Neural cell (in vitro differentiated cells): ENCODE data around the gene SYT2. TPM values are rescaled to one million over a fixed set of nuclear protein-coding genes. Genes with fewer than 3 reads are reported as not detected.

Experiments used
- H2AFZ ChIP-seq: fragments of 200-600, 300-800 bp; sonication (generic), shearing (Covaris generic); 2 replicates; pipeline ENCODE4 v1.6.0; 2014; ENCODE audit warnings: low read depth, mild to moderate bottlenecking, antibody characterized with exemption, low read length, moderate library complexity
- H3F3A ChIP-seq: fragments of 200-600 bp; shearing (Covaris generic); 2 replicates; pipeline ENCODE4 v1.6.1; 2016; ENCODE audit warnings: mild to moderate bottlenecking, moderate library complexity, mixed read lengths, antibody characterized with exemption, low read length; ENCODE audit not compliant: insufficient read depth, poor library complexity, severe bottlenecking
- H3K27ac ChIP-seq: fragments of 200-600, 300-800 bp; sonication (generic), shearing (Covaris generic); 2 replicates; pipeline ENCODE4 v1.5.1; 2014; ENCODE audit warnings: mild to moderate bottlenecking, low read length, moderate library complexity
- H3K27me3 ChIP-seq: fragments of 300-800, 200-600 bp; sonication (generic), shearing (Covaris generic); 2 replicates; pipeline ENCODE4 v1.6.0; 2014; ENCODE audit warnings: mild to moderate bottlenecking, low read depth, low read length, moderate library complexity; ENCODE audit not compliant: insufficient read depth
- H3K36me3 ChIP-seq: fragments of 300-800, 200-600 bp; sonication (generic), shearing (Covaris generic); 2 replicates; pipeline ENCODE4 v1.5.1; 2014; ENCODE audit warnings: mild to moderate bottlenecking, antibody characterized with exemption, low read length, moderate library complexity; ENCODE audit not compliant: insufficient read depth
- H3K4me2 ChIP-seq: fragments of 300-800, 200-600 bp; sonication (generic), shearing (Covaris generic); 2 replicates; pipeline ENCODE4 v1.6.0; 2014; ENCODE audit warnings: mild to moderate bottlenecking, low read length
- H3K4me3 ChIP-seq: fragments of 300-800, 200-600 bp; sonication (generic), shearing (Covaris generic); 2 replicates; pipeline ENCODE4 v1.5.1; 2014; ENCODE audit warnings: mild to moderate bottlenecking, low read length, moderate library complexity
- H3K79me2 ChIP-seq: fragments of 200-600 bp; shearing (Covaris generic); replicated peaks from 2 replicates; pipeline ENCODE4 v1.6.0; 2014; ENCODE audit warnings: mild to moderate bottlenecking, low read length, moderate library complexity; ENCODE audit not compliant: insufficient read depth
- H3K9ac ChIP-seq: fragments of 300-800, 200-600 bp; sonication (generic), shearing (Covaris generic); 2 replicates; pipeline ENCODE4 v1.6.1; 2016; ENCODE audit warnings: mild to moderate bottlenecking, low read length, mixed read lengths
- H3K9me2 ChIP-seq: fragments of 200-600 bp; shearing (Covaris generic); 2 replicates; pipeline ENCODE4 v1.6.1; 2016; ENCODE audit warnings: mild to moderate bottlenecking, low read length, mixed read lengths; ENCODE audit not compliant: insufficient read depth
- H3K9me3 ChIP-seq: fragments of 200-600, 300-800 bp; sonication (generic), shearing (Covaris generic); 2 replicates; pipeline ENCODE4 v1.6.1; 2016; ENCODE audit warnings: mild to moderate bottlenecking, mixed run types, low read length, moderate library complexity, mixed read lengths
- H4K20me1 ChIP-seq: fragments of 200-600 bp; shearing (Covaris generic); 2 replicates; pipeline ENCODE4 v1.6.1; 2016; ENCODE audit warnings: mild to moderate bottlenecking, mixed run types; ENCODE audit not compliant: insufficient read depth
- EP300 ChIP-seq: fragments of 450-650 bp; conservative IDR thresholded peaks from 2 replicates; pipeline ENCODE4 v1.6.1; 2014; ENCODE audit warnings: antibody characterized with exemption, mild to moderate bottlenecking, moderate library complexity; ENCODE audit not compliant: poor library complexity, severe bottlenecking
- EZH2 ChIP-seq: fragments of 200-600, 300-800 bp; shearing (Covaris generic), sonication (generic); IDR thresholded peaks from 2 replicates; pipeline ENCODE4 v1.6.1; 2014; ENCODE audit warnings: antibody characterized with exemption, low read length, borderline replicate concordance, mild to moderate bottlenecking; ENCODE audit not compliant: insufficient read depth, poor library complexity, severe bottlenecking
- MXI1 ChIP-seq: fragments of 450-650 bp; conservative IDR thresholded peaks from 2 replicates; pipeline ENCODE4 v1.6.1; 2014; ENCODE audit warnings: antibody characterized with exemption, mild to moderate bottlenecking; ENCODE audit not compliant: poor library complexity, severe bottlenecking
- POLR2AphosphoS5 ChIP-seq: IDR thresholded peaks from 2 replicates; pipeline ENCODE4 v1.6.1; 2012
- RAD21 ChIP-seq: fragments of 450-650 bp; conservative IDR thresholded peaks from 2 replicates; pipeline ENCODE4 v1.6.1; 2014; ENCODE audit warnings: antibody characterized with exemption, mild to moderate bottlenecking, moderate library complexity
- REST ChIP-seq: IDR thresholded peaks from 2 replicates; pipeline ENCODE4 v1.6.1; 2012; ENCODE audit warnings: borderline replicate concordance
- SMC3 ChIP-seq: fragments of 450-650 bp; conservative IDR thresholded peaks from 2 replicates; pipeline ENCODE4 v1.6.1; 2014; ENCODE audit warnings: antibody characterized with exemption, mild to moderate bottlenecking, moderate library complexity; ENCODE audit not compliant: poor library complexity
- TAF1 ChIP-seq: IDR thresholded peaks from 2 replicates; pipeline ENCODE4 v1.6.1; 2012; ENCODE audit warnings: low read depth
- polyA plus RNA-seq: library from polyadenylated mRNA; depleted of rRNA; stranded (reverse); fragments of >200 nt; gene quantifications from 2 replicates; pipeline ENCODE4 v1.2.3, GENCODE V29; 2014
- TF ChIP-seq, protein P1 (sequence below): fragments of 450-650 bp; IDR thresholded peaks from 2 replicates; pipeline ENCODE4 v1.5.1; 2014; ENCODE audit warnings: antibody characterized with exemption, mild to moderate bottlenecking, moderate library complexity; ENCODE audit not compliant: poor library complexity, severe bottlenecking

SYT2 gene
- polyA plus RNA-seq, 1 donor from 2014 or later, result 0.04 TPM

- no peaks in the 10 kb centered on the region for H3K9me2 ChIP-seq
- H3K9me3 ChIP-seq, result no peaks in the 10 kb centered on the region
- H3F3A ChIP-seq, result no peaks in the 10 kb centered on the region
- H3K4me2 ChIP-seq, result no peak overlapping the region
- H3K36me3 ChIP-seq, result peaks cover 5% of the 10 kb centered on the region
- no peak overlapping the region for H2AFZ ChIP-seq
- H3K9ac ChIP-seq, result no peak overlapping the region
- H3K27ac ChIP-seq, result no peak overlapping the region
- H3K4me3 ChIP-seq, result no peak overlapping the region
- H4K20me1 ChIP-seq, result no peaks in the 10 kb centered on the region
- no peaks in the 10 kb centered on the region for H3K27me3 ChIP-seq
- TF ChIP-seq REST, result no peak
- TF ChIP-seq SMC3, result no peak
- TF ChIP-seq POLR2AphosphoS5, result no peak
- no peak for TF ChIP-seq RAD21
- TF ChIP-seq, protein P1, sequence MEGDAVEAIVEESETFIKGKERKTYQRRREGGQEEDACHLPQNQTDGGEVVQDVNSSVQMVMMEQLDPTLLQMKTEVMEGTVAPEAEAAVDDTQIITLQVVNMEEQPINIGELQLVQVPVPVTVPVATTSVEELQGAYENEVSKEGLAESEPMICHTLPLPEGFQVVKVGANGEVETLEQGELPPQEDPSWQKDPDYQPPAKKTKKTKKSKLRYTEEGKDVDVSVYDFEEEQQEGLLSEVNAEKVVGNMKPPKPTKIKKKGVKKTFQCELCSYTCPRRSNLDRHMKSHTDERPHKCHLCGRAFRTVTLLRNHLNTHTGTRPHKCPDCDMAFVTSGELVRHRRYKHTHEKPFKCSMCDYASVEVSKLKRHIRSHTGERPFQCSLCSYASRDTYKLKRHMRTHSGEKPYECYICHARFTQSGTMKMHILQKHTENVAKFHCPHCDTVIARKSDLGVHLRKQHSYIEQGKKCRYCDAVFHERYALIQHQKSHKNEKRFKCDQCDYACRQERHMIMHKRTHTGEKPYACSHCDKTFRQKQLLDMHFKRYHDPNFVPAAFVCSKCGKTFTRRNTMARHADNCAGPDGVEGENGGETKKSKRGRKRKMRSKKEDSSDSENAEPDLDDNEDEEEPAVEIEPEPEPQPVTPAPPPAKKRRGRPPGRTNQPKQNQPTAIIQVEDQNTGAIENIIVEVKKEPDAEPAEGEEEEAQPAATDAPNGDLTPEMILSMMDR, result no peak
- TF ChIP-seq MXI1, result no peak
- no peak for TF ChIP-seq TAF1
- no peak for TF ChIP-seq EP300
- no peak for TF ChIP-seq EZH2
- H3K79me2 ChIP-seq, result no peaks in the 10 kb centered on the region
Measured at GRCh38 chr1:202563818-202564217, 146.4 kb downstream of the SYT2 start.

- H3K9ac ChIP-seq, result no peak overlapping the region
- no peaks in the 10 kb centered on the region for H3K9me3 ChIP-seq
- no peak overlapping the region for H3K27ac ChIP-seq
- H2AFZ ChIP-seq, result no peak overlapping the region
- H3K9me2 ChIP-seq, result no peaks in the 10 kb centered on the region
- peaks cover under 1% of the 10 kb centered on the region for H3K36me3 ChIP-seq
- H3K4me2 ChIP-seq, result no peak overlapping the region
- H3F3A ChIP-seq, result no peaks in the 10 kb centered on the region
- H3K27me3 ChIP-seq, result no peaks in the 10 kb centered on the region
- no peaks in the 10 kb centered on the region for H4K20me1 ChIP-seq
- TF ChIP-seq TAF1 (no peak), EP300 (no peak), RAD21 (no peak), POLR2AphosphoS5 (no peak), MXI1 (no peak), REST (no peak), EZH2 (no peak), SMC3 (no peak)
- TF ChIP-seq, protein P1, result no peak
- no peak overlapping the region for H3K4me3 ChIP-seq
- H3K79me2 ChIP-seq, result no peaks in the 10 kb centered on the region
Measured at GRCh38 chr1:202562444-202563060, 147.7 kb downstream of the SYT2 start.
